Measurements from ENCODE around the gene SLC5A1.

SLC5A1 gene

GRCh38 chr22:32042924-32043323, at the start of gene SLC5A1:
TSS of gene SLC5A1 (plus strand) at chr22:32043261. CDS start at chr22:32043282, 21 bp downstream.
- no peak for DNase-seq

- DNase-seq = no peak
Measured at GRCh38 chr22:31995046-31995445, 48.0 kb upstream of the SLC5A1 start.

- no peak for DNase-seq
Measured at GRCh38 chr22:31995807-31996206, 47.3 kb upstream of the SLC5A1 start.

GRCh38 chr22:31998784-31999385, 44.2 kb upstream of the SLC5A1 start:
- no peak for DNase-seq

- no peak for DNase-seq
Measured at GRCh38 chr22:32000181-32000580, 42.9 kb upstream of the SLC5A1 start.

- no peak for DNase-seq
Measured at GRCh38 chr22:32005453-32005852, 37.6 kb upstream of the SLC5A1 start.

- no peak for DNase-seq
Measured at GRCh38 chr22:32013200-32013599, 29.9 kb upstream of the SLC5A1 start.

- DNase-seq = no peak
Measured at GRCh38 chr22:32016081-32016480, 27.0 kb upstream of the SLC5A1 start.

- DNase-seq = no peak
Measured at GRCh38 chr22:32018056-32018455, 25.0 kb upstream of the SLC5A1 start.

- no peak for DNase-seq
Measured at GRCh38 chr22:32020117-32020516, 22.9 kb upstream of the SLC5A1 start.

- DNase-seq = no peak
Measured at GRCh38 chr22:32021716-32022115, 21.3 kb upstream of the SLC5A1 start.

GRCh38 chr22:32023251-32023827, 19.7 kb upstream of the SLC5A1 start:
- no peak for DNase-seq

- DNase-seq = no peak
Measured at GRCh38 chr22:32024796-32025195, 18.3 kb upstream of the SLC5A1 start.

GRCh38 chr22:32030518-32031247, 12.4 kb upstream of the SLC5A1 start:
- no peak for DNase-seq

- DNase-seq = no peak
Measured at GRCh38 chr22:32031466-32031865, 11.6 kb upstream of the SLC5A1 start.

- no peak for DNase-seq
Measured at GRCh38 chr22:32034275-32034674, 8.8 kb upstream of the SLC5A1 start.

GRCh38 chr22:32037236-32037635, 5.8 kb upstream of the SLC5A1 start:
- no peak for DNase-seq

- DNase-seq = no peak
Measured at GRCh38 chr22:32040324-32040904, 2.6 kb upstream of the SLC5A1 start.

GRCh38 chr22:32043391-32043790, 330 bp downstream of the SLC5A1 start:
- DNase-seq = no peak

- no peak for DNase-seq
Measured at GRCh38 chr22:32044477-32044876, 1.4 kb downstream of the SLC5A1 start.

- DNase-seq = no peak
Measured at GRCh38 chr22:32044913-32045312, 1.9 kb downstream of the SLC5A1 start.

- DNase-seq = no peak
Measured at GRCh38 chr22:32048069-32048468, 5.0 kb downstream of the SLC5A1 start.

GRCh38 chr22:32050678-32051515, 7.8 kb downstream of the SLC5A1 start:
- peak; percentile 50 for DNase-seq
